ENCODE data around the gene ZNF219. TPM values are rescaled to one million over a fixed set of nuclear protein-coding genes. Genes with fewer than 3 reads are reported as not detected.

The ZNF219 gene
- total and polyA plus RNA-seq, 10 of the 15 experiments (the other 5 are each of a cell fraction or from before 2014, with no cell fraction given): 0.16 to 6.4 (median 1.9) TPM

GRCh38 chr14:21097636-21098075 is 799 bp downstream of the ZNF219 start:
- 21% methylated on average over 7 of the region's 19 CpGs for WGBS (ENCODE audit: insufficient coverage, insufficient replicate concordance, low lambda C conversion rate, missing lambda C conversion rate)
- in situ Hi-C loops (cut with MboI): no loop called here
- CTCF ChIA-PET: interaction anchor here (0.5 to 6.9 kb wide), 5 partner anchors 8 to 83 kb away, joined by 3 to 194 read pairs (median 93); partner anchors contain the start of genes ARHGEF40 and TMEM253
- H3K4me2 ChIP-seq (ENCODE audit: control insufficient read depth, insufficient read depth): no peak overlapping the region
- H2AFZ ChIP-seq (ENCODE audit: control insufficient read depth, low read depth, low read length): no peak overlapping the region
- peaks cover 2 to 3% of the 10 kb centered on the region in 2 experiments; a peak in 2 of 4 replicates for H3K27me3 ChIP-seq (replicated peaks in 1 of 2; ENCODE audit: control insufficient read depth in 2 of 2, insufficient read depth in 2 of 2, low read length in 1 of 2)
- POLR2A ChIA-PET: no interaction called here
- no peak for TF ChIP-seq SREBF2 (IDR thresholded peaks at IDR 0.05; ENCODE audit: low read length)
- no peak for TF ChIP-seq ESRRA (IDR thresholded peaks at IDR 0.05; ENCODE audit: low read length)
- TF ChIP-seq BACH1 (IDR thresholded peaks at IDR 0.05; ENCODE audit: borderline replicate concordance): no peak
- TF ChIP-seq RB1 (IDR thresholded peaks at IDR 0.05; ENCODE audit: borderline replicate concordance): no peak
- TF ChIP-seq ZBED1 (IDR thresholded peaks at IDR 0.05; ENCODE audit: borderline replicate concordance): no peak
- no peak for TF ChIP-seq BCL3 (IDR thresholded peaks at IDR 0.05; ENCODE audit: borderline replicate concordance, insufficient read depth, low read depth, low read length, poor library complexity, severe bottlenecking)
- no peak for TF ChIP-seq SKIL (IDR thresholded peaks at IDR 0.05; ENCODE audit: low read depth, poor library complexity, severe bottlenecking)
- no peak for TF ChIP-seq YBX1 (IDR thresholded peaks at IDR 0.05)
- TF ChIP-seq RELA (IDR thresholded peaks at IDR 0.05; ENCODE audit: borderline replicate concordance, partially characterized antibody): no peak
- no peak for TF ChIP-seq MYC (IDR thresholded peaks at IDR 0.05; ENCODE audit: insufficient read depth, insufficient read length, insufficient replicate concordance, low read length, severe bottlenecking)
- TF ChIP-seq SUZ12 (IDR thresholded peaks at IDR 0.05; ENCODE audit: unreplicated experiment): no peak
- TF ChIP-seq EGR1 (IDR thresholded peaks at IDR 0.05; ENCODE audit: borderline replicate concordance in 1 of 2, low read depth in 2 of 2, low read length in 2 of 2): no peak
- no peak for TF ChIP-seq MLLT1 (IDR thresholded peaks at IDR 0.05)
- TF ChIP-seq ZNF622 (IDR thresholded peaks at IDR 0.05): no peak
- TF ChIP-seq ZBTB4 (CRISPR knock-in tag; IDR thresholded peaks at IDR 0.05): no peak
- no peaks in the 10 kb centered on the region for H3K36me3 ChIP-seq (ENCODE audit: control insufficient read depth in 2 of 2, insufficient read depth in 2 of 2, low read length in 1 of 2)
- FAIRE-seq: no peak
- no peak overlapping the region for H3K27ac ChIP-seq (ENCODE audit: control insufficient read depth, insufficient read depth)
- intact Hi-C loops (cut with micrococcal nuclease; ENCODE audit: unreplicated experiment): no loop called here
- H3K4me1 ChIP-seq (ENCODE audit: control insufficient read depth, insufficient read depth, low read length): peaks cover 1% of the 10 kb centered on the region
- H3K4me3 ChIP-seq: no peak overlapping the region
- DNase-seq (ENCODE audit: low read depth, low spot score): no peak
- H3K79me2 ChIP-seq (ENCODE audit: control insufficient read depth, insufficient read depth, low read length): no peaks in the 10 kb centered on the region
- RAD21 ChIA-PET (ENCODE audit: unreplicated experiment): interaction anchor here (1.7 kb wide), 1 partner anchor 83 kb away, joined by 7 read pairs; no protein-coding TSS in a partner anchor
- no peaks in the 10 kb centered on the region for H3K9me3 ChIP-seq (replicated peaks; ENCODE audit: control insufficient read depth, insufficient read depth, low read length)
- ATAC-seq: no peak
- no TSS peak for BruUV-seq (replicated peaks)
- H3K9ac ChIP-seq (ENCODE audit: control insufficient read depth, insufficient read depth, low read length): no peak overlapping the region
- H4K20me1 ChIP-seq (ENCODE audit: control insufficient read depth, insufficient read depth): no peaks in the 10 kb centered on the region
- SMC1A ChIA-PET (ENCODE audit: uncharacterized antibody, unreplicated experiment): interaction anchor here (1.2 kb wide), 1 partner anchor 83 kb away, joined by 4 read pairs; no protein-coding TSS in a partner anchor
